Measurements from ENCODE around the gene ENTHD1.

DNA sequence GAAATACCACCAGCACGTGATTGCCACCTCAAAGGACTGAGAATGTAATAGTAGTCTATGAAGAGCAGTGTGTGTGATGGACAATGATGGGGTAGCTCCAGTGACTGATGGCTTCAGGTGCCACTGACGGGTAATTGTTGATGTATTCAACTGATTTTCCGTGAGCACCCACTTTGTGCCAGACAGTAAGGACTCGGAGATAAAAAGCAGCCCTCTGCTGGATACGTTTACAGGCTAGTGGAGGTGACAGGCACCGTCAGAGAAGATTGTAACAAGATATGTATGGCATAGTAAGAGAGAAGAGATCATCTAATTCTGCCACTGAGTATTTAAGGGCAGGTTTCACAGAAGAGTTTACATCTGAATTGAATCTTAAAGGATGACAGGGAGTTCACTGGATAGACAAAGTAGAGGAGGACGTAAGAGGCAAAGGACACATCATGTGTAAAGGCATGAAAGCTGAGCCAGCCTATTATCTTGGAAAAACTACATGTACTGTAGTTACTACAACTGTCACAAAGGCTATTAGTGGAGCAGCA lies 1.1 kb upstream of the ENTHD1 start:
- TF ChIP-seq, protein P1, sequence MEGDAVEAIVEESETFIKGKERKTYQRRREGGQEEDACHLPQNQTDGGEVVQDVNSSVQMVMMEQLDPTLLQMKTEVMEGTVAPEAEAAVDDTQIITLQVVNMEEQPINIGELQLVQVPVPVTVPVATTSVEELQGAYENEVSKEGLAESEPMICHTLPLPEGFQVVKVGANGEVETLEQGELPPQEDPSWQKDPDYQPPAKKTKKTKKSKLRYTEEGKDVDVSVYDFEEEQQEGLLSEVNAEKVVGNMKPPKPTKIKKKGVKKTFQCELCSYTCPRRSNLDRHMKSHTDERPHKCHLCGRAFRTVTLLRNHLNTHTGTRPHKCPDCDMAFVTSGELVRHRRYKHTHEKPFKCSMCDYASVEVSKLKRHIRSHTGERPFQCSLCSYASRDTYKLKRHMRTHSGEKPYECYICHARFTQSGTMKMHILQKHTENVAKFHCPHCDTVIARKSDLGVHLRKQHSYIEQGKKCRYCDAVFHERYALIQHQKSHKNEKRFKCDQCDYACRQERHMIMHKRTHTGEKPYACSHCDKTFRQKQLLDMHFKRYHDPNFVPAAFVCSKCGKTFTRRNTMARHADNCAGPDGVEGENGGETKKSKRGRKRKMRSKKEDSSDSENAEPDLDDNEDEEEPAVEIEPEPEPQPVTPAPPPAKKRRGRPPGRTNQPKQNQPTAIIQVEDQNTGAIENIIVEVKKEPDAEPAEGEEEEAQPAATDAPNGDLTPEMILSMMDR (conservative IDR thresholded peaks at IDR 0.05; ENCODE audit: low read length) = no peak
- no peak for TF ChIP-seq EZH2phosphoT487 (IDR thresholded peaks at IDR 0.05; ENCODE audit: borderline replicate concordance, low read depth, low read length)
